Endothelial cell of umbilical vein (primary cell): ENCODE data around the gene SYTL1.

Experiments used
- CTCF ChIP-seq, 2 donors: IDR thresholded peaks; 1 replicate in 1 of 2; 2 replicates in 1 of 2; pipeline ENCODE4 v1.5.1; 2011; ENCODE audit warnings: low read length in 2 of 2, mild to moderate bottlenecking in 2 of 2, moderate library complexity in 2 of 2, control low read depth in 1 of 2, inconsistent platforms in 1 of 2, low read depth in 1 of 2; ENCODE audit not compliant: insufficient read depth in 1 of 2; ENCODE audit errors: extremely low read depth in 1 of 2
- EZH2 ChIP-seq: IDR thresholded peaks from 2 replicates; pipeline ENCODE4 v1.6.1; 2012; ENCODE audit warnings: borderline replicate concordance, low read depth, mild to moderate bottlenecking, moderate library complexity, low read length, inconsistent platforms; ENCODE audit not compliant: severe bottlenecking
- FOS ChIP-seq: IDR thresholded peaks from 2 replicates; pipeline ENCODE4 v1.6.1; 2011; ENCODE audit warnings: mild to moderate bottlenecking, low read length, moderate library complexity, borderline replicate concordance; ENCODE audit not compliant: insufficient read depth
- GATA2 ChIP-seq: IDR thresholded peaks from 2 replicates; pipeline ENCODE4 v1.7.0; 2011; ENCODE audit warnings: low read depth, mild to moderate bottlenecking, moderate library complexity, mixed read lengths, low read length; ENCODE audit not compliant: insufficient read length, insufficient read depth
- JUN ChIP-seq: IDR thresholded peaks from 2 replicates; pipeline ENCODE4 v1.6.1; 2011; ENCODE audit warnings: borderline replicate concordance, low read depth; ENCODE audit not compliant: insufficient read length, insufficient read depth
- MYC ChIP-seq: IDR thresholded peaks from one replicate; pipeline ENCODE4 v1.6.1; 2011; ENCODE audit warnings: mild to moderate bottlenecking, low read depth, low read length
- POLR2A ChIP-seq: IDR thresholded peaks from 2 replicates; pipeline ENCODE4 v1.6.1; 2012; ENCODE audit warnings: low read depth, mild to moderate bottlenecking, control low read depth, low read length
- POLR2AphosphoS5 ChIP-seq: IDR thresholded peaks from 2 replicates; pipeline ENCODE4 v1.6.1; 2012; ENCODE audit warnings: low read depth, mild to moderate bottlenecking, control low read depth, low read length, moderate library complexity; ENCODE audit not compliant: insufficient read depth
- TF ChIP-seq, protein P1 (sequence below): IDR thresholded peaks from 2 replicates; pipeline ENCODE4 v1.6.1; 2011; ENCODE audit not compliant: insufficient read depth, insufficient read length

GRCh38 chr1:27397749-27398148 is 55.9 kb downstream of the SYTL1 start:
- no peak for TF ChIP-seq EZH2
- no peak for TF ChIP-seq CTCF (IDR thresholded peaks at IDR 0.05; ENCODE audit: extremely low read depth in 1 of 2, insufficient read depth in 1 of 2, low read depth in 1 of 2, low read length in 2 of 2)
- TF ChIP-seq POLR2AphosphoS5: no peak
- no peak for TF ChIP-seq POLR2A
- TF ChIP-seq, protein P1, sequence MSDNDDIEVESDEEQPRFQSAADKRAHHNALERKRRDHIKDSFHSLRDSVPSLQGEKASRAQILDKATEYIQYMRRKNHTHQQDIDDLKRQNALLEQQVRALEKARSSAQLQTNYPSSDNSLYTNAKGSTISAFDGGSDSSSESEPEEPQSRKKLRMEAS: no peak
- TF ChIP-seq JUN: no peak
- no peak for TF ChIP-seq GATA2
- TF ChIP-seq MYC: no peak
- TF ChIP-seq FOS: no peak
